ENCODE measurements around the gene SLC2A5. TPM values are rescaled to one million over a fixed set of nuclear protein-coding genes. Genes with fewer than 3 reads are reported as not detected.
"Not testable (repeated sequence)": the region's sequence is repeated elsewhere in the genome, so short reads cannot be mapped to it uniquely, and the experiment has no call there.

Gene SLC2A5
- total RNA-seq, 1 donor from 2014 or later: 0.26 TPM

DNA sequence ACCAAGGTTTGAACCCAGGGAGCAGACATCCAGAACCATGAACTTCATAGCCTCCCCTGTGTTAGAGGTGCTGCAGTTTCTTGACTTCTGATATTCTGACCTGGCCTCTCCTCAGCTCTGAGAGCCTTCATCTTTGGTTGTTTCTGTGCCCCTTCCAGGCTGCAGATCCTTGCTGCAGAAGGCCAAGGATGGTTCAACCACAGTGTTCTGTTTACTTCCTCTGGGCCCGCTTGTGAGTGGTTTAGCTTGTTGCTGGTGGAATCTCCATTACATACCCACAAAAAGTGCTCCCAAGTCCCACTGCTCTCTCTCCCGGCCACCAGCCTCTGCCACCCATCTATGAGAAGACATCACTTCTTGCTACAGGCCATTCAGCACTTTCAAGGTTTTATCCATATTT lies 34.2 kb downstream of the SLC2A5 start:
- DNase-seq (ENCODE audit: low read depth) (no peak), FAIRE-seq (no peak)
- no peak overlapping the region for H3K4me3 ChIP-seq (ENCODE audit: low read depth, low read length)
- H3K27me3 ChIP-seq (ENCODE audit: control insufficient read depth, insufficient read depth, low read length): peaks cover 2% of the 10 kb centered on the region
- H3K36me3 ChIP-seq (ENCODE audit: control insufficient read depth, insufficient read depth, low read length): no peaks in the 10 kb centered on the region
- TF ChIP-seq, protein P1, sequence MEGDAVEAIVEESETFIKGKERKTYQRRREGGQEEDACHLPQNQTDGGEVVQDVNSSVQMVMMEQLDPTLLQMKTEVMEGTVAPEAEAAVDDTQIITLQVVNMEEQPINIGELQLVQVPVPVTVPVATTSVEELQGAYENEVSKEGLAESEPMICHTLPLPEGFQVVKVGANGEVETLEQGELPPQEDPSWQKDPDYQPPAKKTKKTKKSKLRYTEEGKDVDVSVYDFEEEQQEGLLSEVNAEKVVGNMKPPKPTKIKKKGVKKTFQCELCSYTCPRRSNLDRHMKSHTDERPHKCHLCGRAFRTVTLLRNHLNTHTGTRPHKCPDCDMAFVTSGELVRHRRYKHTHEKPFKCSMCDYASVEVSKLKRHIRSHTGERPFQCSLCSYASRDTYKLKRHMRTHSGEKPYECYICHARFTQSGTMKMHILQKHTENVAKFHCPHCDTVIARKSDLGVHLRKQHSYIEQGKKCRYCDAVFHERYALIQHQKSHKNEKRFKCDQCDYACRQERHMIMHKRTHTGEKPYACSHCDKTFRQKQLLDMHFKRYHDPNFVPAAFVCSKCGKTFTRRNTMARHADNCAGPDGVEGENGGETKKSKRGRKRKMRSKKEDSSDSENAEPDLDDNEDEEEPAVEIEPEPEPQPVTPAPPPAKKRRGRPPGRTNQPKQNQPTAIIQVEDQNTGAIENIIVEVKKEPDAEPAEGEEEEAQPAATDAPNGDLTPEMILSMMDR (IDR thresholded peaks at IDR 0.05; ENCODE audit: insufficient read depth, low read length, severe bottlenecking): no peak

DNA sequence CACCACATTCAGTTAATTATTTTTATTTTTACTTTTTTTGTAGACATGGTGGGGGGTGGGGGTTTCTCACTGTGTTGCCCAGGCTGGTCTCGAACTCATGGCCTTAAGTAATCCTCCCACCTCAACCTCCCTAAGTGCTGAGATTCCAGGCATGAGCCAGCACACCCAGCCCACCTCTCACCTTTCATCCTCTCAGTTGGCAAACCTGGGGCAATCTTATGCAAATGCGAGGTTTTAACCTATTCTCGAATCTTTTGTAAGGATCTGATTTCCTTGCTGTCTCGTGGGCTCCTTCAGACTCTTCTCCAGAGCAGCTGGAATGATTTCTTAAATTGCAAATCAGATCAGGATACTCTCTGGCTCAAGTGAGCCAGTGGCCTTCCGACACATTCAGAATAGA lies 36.1 kb downstream of the SLC2A5 start:
- Histone ChIP-seq H3K36me3 (ENCODE audit: control insufficient read depth, insufficient read depth, low read length) (no peaks in the 10 kb centered on the region), H3K4me3 (ENCODE audit: low read depth, low read length) (no peak overlapping the region), H3K27me3 (ENCODE audit: control insufficient read depth, insufficient read depth, low read length) (no peaks in the 10 kb centered on the region)
- FAIRE-seq (no peak), DNase-seq (ENCODE audit: low read depth) (no peak)
- TF ChIP-seq, protein P1 (IDR thresholded peaks at IDR 0.05; ENCODE audit: insufficient read depth, low read length, severe bottlenecking): no peak

DNA sequence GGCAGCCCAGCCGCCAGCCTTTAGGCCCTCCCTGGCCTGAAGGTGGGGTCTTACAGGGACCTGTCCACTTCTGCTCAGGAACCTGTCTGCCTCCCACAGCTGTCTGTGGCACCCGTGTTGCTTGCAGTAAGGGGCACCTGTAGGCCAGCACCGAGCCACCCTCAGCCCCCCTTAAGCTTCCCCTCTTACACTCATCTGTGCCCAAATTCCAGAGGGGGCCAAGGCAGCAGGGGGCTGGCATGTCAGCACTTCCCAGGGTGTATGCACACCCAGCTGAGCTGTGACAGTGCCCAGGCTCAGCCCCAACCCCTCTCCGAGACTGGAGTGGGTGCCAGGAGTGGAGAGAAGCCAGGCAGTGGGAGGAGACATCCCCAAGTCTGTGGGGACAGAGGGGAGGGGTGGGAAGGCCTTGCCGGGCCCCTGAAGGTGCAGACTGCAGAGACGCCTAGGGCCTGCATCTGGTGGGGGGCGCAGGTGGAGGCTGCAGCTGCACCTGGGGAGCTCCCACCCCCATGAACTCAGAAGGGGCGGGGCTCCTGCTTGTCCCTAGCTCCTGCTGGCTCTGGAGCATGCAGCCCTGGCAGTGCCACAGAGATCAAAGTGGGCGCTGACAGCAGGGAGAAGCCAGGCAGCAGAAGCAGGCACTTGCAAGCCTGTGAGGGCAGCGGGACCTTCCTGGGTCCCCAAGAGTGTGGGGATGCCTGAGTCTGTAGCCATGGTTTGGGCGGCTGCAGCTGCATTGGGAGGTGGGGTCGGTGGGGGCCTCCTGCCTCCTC lies 37.8 kb downstream of the SLC2A5 start:
- FAIRE-seq (no peak), DNase-seq (ENCODE audit: low read depth) (no peak)
- Histone ChIP-seq H3K4me3 (ENCODE audit: low read depth, low read length) (no peak overlapping the region), H3K27me3 (ENCODE audit: control insufficient read depth, insufficient read depth, low read length) (no peaks in the 10 kb centered on the region), H3K36me3 (ENCODE audit: control insufficient read depth, insufficient read depth, low read length) (no peaks in the 10 kb centered on the region)
- TF ChIP-seq, protein P1 (IDR thresholded peaks at IDR 0.05; ENCODE audit: insufficient read depth, low read length, severe bottlenecking): no peak

DNA sequence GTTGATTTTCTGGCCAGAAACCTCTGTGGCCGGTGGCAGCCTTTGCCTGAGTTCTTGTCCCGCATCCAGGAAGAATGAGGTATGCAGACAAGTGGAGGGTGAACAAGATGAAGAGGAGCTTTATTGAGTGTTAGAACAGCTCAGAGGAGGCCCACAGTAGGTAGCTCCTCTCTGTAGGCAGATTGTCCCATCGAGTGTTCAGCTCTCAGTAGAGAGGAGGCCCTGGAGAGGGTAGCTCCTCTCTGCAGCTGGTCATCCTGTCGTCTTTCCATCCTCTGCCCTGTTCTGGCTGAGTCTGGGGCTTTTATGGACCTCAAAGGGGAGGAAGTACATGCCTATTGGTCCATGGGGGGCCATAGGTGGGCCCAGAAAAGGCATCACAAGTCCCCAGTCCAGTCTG lies 38.4 kb downstream of the SLC2A5 start:
- not testable (repeated sequence) for H3K27me3 ChIP-seq (ENCODE audit: control insufficient read depth, insufficient read depth, low read length); H3K36me3 ChIP-seq (ENCODE audit: control insufficient read depth, insufficient read depth, low read length); FAIRE-seq; H3K4me3 ChIP-seq (ENCODE audit: low read depth, low read length); DNase-seq (ENCODE audit: low read depth)

DNA sequence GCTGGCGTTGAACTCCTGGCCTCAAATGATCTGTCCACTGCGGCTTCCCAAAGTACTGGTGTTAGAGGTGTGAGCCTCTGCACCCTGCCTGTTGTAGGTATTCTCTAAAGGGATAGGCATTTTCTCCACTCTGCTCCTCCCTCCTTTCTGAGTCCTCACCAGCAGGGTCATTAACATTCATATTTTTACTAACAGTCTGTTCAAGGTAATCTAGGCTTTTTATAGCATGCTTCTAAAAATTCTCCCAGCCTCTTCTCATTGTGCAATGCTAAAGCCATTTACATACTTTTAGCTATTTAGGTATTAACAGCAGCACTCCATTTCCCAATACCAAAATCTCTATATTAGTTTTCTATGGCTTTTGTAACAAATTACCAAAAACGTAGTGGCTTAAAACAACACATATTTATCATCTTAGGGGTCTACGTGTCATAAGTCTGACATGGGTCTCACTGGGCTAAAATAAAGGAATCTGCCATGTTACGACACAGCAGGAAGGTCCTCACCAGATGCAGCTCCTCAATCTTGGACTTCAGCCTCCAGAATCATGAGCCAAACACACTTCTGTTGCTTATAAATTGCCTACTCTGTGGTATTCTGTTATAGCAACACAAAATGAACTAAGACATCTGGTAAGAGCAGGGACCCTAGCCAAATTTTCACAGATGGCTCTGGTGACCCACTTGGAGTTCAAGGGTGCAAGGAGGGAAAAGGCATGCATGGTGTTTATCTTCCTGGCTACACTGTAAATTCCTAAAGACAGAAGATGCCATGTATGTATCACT lies 40.3 kb downstream of the SLC2A5 start:
- Histone ChIP-seq H3K36me3 (ENCODE audit: control insufficient read depth, insufficient read depth, low read length) (no peaks in the 10 kb centered on the region), H3K27me3 (ENCODE audit: control insufficient read depth, insufficient read depth, low read length) (no peaks in the 10 kb centered on the region), H3K4me3 (ENCODE audit: low read depth, low read length) (no peak overlapping the region)
- FAIRE-seq (no peak), DNase-seq (ENCODE audit: low read depth) (no peak)
- TF ChIP-seq, protein P1 (IDR thresholded peaks at IDR 0.05; ENCODE audit: insufficient read depth, low read length, severe bottlenecking): no peak

DNA sequence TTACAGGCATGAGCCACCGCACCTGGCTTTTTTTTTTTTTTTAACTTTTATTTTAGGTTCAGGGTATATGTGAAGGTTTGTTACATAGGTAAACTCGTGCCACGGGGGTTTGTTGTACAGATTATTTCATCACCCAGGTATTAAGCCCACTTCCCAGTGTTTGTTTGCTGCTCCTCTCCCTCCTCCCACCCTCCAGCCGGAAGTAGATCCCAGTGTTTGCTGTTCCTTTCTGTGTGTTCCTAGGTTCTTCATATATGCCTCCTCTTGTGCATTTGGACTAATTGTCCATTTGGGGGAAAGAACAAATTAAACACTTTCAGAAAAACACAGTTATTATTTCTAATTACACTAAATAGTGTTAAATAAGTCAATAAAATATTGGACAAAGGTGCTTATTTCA lies 42.1 kb downstream of the SLC2A5 start:
- DNase-seq (ENCODE audit: low read depth) (no peak), FAIRE-seq (no peak)
- H3K36me3 ChIP-seq (ENCODE audit: control insufficient read depth, insufficient read depth, low read length): no peaks in the 10 kb centered on the region
- TF ChIP-seq, protein P1 (IDR thresholded peaks at IDR 0.05; ENCODE audit: insufficient read depth, low read length, severe bottlenecking): no peak
- H3K27me3 ChIP-seq (ENCODE audit: control insufficient read depth, insufficient read depth, low read length): no peaks in the 10 kb centered on the region
- no peak overlapping the region for H3K4me3 ChIP-seq (ENCODE audit: low read depth, low read length)
